Neural cell (in vitro differentiated cells): ENCODE data around the gene SMG6.

Source experiments
- EP300 ChIP-seq: fragments of 450-650 bp; conservative IDR thresholded peaks from 2 replicates; pipeline ENCODE4 v1.6.1; 2014; ENCODE audit warnings: antibody characterized with exemption, mild to moderate bottlenecking, moderate library complexity; ENCODE audit not compliant: poor library complexity, severe bottlenecking
- EZH2 ChIP-seq: fragments of 200-600, 300-800 bp; shearing (Covaris generic), sonication (generic); IDR thresholded peaks from 2 replicates; pipeline ENCODE4 v1.6.1; 2014; ENCODE audit warnings: antibody characterized with exemption, low read length, borderline replicate concordance, mild to moderate bottlenecking; ENCODE audit not compliant: insufficient read depth, poor library complexity, severe bottlenecking
- POLR2AphosphoS5 ChIP-seq: IDR thresholded peaks from 2 replicates; pipeline ENCODE4 v1.6.1; 2012
- SMC3 ChIP-seq: fragments of 450-650 bp; conservative IDR thresholded peaks from 2 replicates; pipeline ENCODE4 v1.6.1; 2014; ENCODE audit warnings: antibody characterized with exemption, mild to moderate bottlenecking, moderate library complexity; ENCODE audit not compliant: poor library complexity
- TAF1 ChIP-seq: IDR thresholded peaks from 2 replicates; pipeline ENCODE4 v1.6.1; 2012; ENCODE audit warnings: low read depth
- TF ChIP-seq, protein P1 (sequence below): fragments of 450-650 bp; IDR thresholded peaks from 2 replicates; pipeline ENCODE4 v1.5.1; 2014; ENCODE audit warnings: antibody characterized with exemption, mild to moderate bottlenecking, moderate library complexity; ENCODE audit not compliant: poor library complexity, severe bottlenecking

GRCh38 chr17:2299136-2299535, 4.4 kb downstream of the SMG6 start:
- TF ChIP-seq, protein P1, sequence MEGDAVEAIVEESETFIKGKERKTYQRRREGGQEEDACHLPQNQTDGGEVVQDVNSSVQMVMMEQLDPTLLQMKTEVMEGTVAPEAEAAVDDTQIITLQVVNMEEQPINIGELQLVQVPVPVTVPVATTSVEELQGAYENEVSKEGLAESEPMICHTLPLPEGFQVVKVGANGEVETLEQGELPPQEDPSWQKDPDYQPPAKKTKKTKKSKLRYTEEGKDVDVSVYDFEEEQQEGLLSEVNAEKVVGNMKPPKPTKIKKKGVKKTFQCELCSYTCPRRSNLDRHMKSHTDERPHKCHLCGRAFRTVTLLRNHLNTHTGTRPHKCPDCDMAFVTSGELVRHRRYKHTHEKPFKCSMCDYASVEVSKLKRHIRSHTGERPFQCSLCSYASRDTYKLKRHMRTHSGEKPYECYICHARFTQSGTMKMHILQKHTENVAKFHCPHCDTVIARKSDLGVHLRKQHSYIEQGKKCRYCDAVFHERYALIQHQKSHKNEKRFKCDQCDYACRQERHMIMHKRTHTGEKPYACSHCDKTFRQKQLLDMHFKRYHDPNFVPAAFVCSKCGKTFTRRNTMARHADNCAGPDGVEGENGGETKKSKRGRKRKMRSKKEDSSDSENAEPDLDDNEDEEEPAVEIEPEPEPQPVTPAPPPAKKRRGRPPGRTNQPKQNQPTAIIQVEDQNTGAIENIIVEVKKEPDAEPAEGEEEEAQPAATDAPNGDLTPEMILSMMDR: no peak
- TF ChIP-seq EZH2 (no peak), SMC3 (no peak), EP300 (no peak), POLR2AphosphoS5 (no peak), TAF1 (no peak)
